HEK293T (cell line): ENCODE data around the gene RNF141.
A peak's percentile ranks its signal among the peaks of the same experiment; 100 is the strongest.

Source experiments
- CTCF ChIA-PET: fragments of 350-600 bp; formaldehyde crosslinking; extraction: SDS; loops from one replicate; lab custom pipeline; 2021; ENCODE audit warnings: antibody characterized with exemption, inconsistent platforms; lab: Yijun Ruan, JAX
- POLR2A ChIA-PET: fragments of 350-600 bp; formaldehyde crosslinking; extraction: SDS; loops from one replicate; lab custom pipeline; 2020; ENCODE audit warnings: antibody characterized with exemption, inconsistent platforms; lab: Yijun Ruan, JAX
- DNase-seq: peaks from one replicate; pipeline ENCODE4 v3.0.0; 2012; ENCODE audit warnings: mixed read lengths; ENCODE audit errors: extremely low spot score
- ARNT ChIP-seq: fragments of 450-650 bp; IDR thresholded peaks from 2 replicates; pipeline ENCODE4 v1.6.1; 2017; ENCODE audit warnings: mild to moderate bottlenecking
- BHLHE40 ChIP-seq: fragments of 450-650 bp; IDR thresholded peaks from 2 replicates; pipeline ENCODE4 v1.6.1; 2016; ENCODE audit warnings: mild to moderate bottlenecking, moderate library complexity, borderline replicate concordance
- CTBP1 ChIP-seq: fragments of 450-650 bp; IDR thresholded peaks from 2 replicates; pipeline ENCODE4 v1.6.1; 2016; ENCODE audit warnings: borderline replicate concordance
- ELF4 ChIP-seq: fragments of 450-650 bp; IDR thresholded peaks from 2 replicates; pipeline ENCODE4 v1.6.1; 2017; ENCODE audit warnings: antibody characterized with exemption
- FOXA1 ChIP-seq: fragments of 450-650 bp; IDR thresholded peaks from 2 replicates; pipeline ENCODE4 v1.6.1; 2016; ENCODE audit warnings: mild to moderate bottlenecking
- FOXK2 ChIP-seq: fragments of 450-650 bp; IDR thresholded peaks from 2 replicates; pipeline ENCODE4 v1.6.1; 2016; ENCODE audit warnings: mild to moderate bottlenecking
- FOXM1 ChIP-seq: fragments of 450-650 bp; IDR thresholded peaks from 2 replicates; pipeline ENCODE4 v1.6.1; 2017; ENCODE audit warnings: mild to moderate bottlenecking, borderline replicate concordance
- HDGF ChIP-seq: fragments of 450-650 bp; IDR thresholded peaks from 2 replicates; pipeline ENCODE4 v1.6.1; 2017; ENCODE audit warnings: antibody characterized with exemption, borderline replicate concordance
- L3MBTL2 ChIP-seq: fragments of 450-650 bp; conservative IDR thresholded peaks from 2 replicates; pipeline ENCODE4 v1.6.1; 2016; ENCODE audit warnings: mild to moderate bottlenecking
- LEF1 ChIP-seq: fragments of 450-650 bp; IDR thresholded peaks from 2 replicates; pipeline ENCODE4 v1.6.1; 2017; ENCODE audit warnings: mild to moderate bottlenecking, borderline replicate concordance
- NFRKB ChIP-seq: fragments of 450-650 bp; IDR thresholded peaks from 2 replicates; pipeline ENCODE4 v1.6.1; 2016; ENCODE audit warnings: mild to moderate bottlenecking, moderate library complexity
- SP1 ChIP-seq: fragments of 450-650 bp; IDR thresholded peaks from 2 replicates; pipeline ENCODE4 v1.6.1; 2017
- SUZ12 ChIP-seq: fragments of 450-650 bp; IDR thresholded peaks from 2 replicates; pipeline ENCODE4 v1.6.1; 2016; ENCODE audit warnings: mild to moderate bottlenecking
- TARDBP ChIP-seq: fragments of 450-650 bp; IDR thresholded peaks from 2 replicates; pipeline ENCODE4 v1.6.1; 2016
- ZNF384 ChIP-seq: fragments of 450-650 bp; IDR thresholded peaks from 2 replicates; pipeline ENCODE4 v1.6.1; 2016
- TF ChIP-seq, protein P1 (sequence below): fragments of 450-650 bp; IDR thresholded peaks from 2 replicates; pipeline ENCODE4 v1.6.1; 2016

Gene RNF141, protein sequence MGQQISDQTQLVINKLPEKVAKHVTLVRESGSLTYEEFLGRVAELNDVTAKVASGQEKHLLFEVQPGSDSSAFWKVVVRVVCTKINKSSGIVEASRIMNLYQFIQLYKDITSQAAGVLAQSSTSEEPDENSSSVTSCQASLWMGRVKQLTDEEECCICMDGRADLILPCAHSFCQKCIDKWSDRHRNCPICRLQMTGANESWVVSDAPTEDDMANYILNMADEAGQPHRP

DNA sequence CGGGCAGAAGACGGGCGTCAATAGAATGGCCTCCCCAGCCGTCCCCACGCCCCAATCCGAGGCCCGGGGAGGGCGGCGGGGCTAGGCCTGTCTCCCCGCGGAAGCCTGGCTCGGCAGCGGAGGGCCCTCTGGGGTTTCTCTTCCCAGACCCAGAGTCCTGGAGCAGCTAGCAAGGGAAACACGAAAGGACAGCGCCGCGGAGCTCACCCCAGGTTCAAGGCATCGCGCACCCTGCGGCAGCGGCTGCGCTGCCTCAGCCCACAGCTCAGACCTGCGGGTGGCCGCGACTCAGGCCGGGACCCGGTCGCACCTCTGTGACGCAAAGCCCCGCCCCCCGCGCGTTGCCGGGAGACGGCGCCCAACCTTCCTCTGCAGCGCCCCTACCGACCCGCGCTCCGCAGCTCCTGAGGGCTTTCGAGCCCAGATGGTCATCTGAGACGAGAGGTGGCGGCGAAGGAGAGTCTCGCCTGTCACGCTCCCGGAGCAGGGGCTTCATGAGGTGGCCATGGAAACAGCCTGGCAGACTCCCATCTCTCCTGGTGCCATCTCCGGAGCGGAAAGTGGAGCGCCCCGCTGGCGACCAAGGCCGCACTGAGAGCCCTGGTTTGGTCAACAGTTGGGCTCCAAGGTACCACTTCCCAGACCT, at the start of gene RNF141:
Gene RNF141, minus strand, starts transcription at position 273 of the 646 bp plus-strand sequence. CDS start 7,029 bp downstream, outside the sequence.
- ChIA-PET CTCF (interaction anchor here (0.5 to 1.8 kb wide), 13 partner anchors 11 to 1105 kb away, joined by 3 to 5 read pairs (median 4); no protein-coding TSS in a partner anchor), POLR2A (interaction anchor here (0.9 to 2.1 kb wide), 13 partner anchors 8 to 212 kb away, joined by 3 to 9 read pairs (median 3); partner anchors contain the start of gene AMPD3)
- TF ChIP-seq HDGF (no peak; the same call in 1 of the 2 replicates), ELF4 (peak; percentile 34; the same call in 1 of the 2 replicates), L3MBTL2 (peak; percentile 58), NFRKB (no peak), BHLHE40 (no peak), LEF1 (peak; percentile 27; the same call in 1 of the 2 replicates)
- peak; percentile 96 for DNase-seq

DNA sequence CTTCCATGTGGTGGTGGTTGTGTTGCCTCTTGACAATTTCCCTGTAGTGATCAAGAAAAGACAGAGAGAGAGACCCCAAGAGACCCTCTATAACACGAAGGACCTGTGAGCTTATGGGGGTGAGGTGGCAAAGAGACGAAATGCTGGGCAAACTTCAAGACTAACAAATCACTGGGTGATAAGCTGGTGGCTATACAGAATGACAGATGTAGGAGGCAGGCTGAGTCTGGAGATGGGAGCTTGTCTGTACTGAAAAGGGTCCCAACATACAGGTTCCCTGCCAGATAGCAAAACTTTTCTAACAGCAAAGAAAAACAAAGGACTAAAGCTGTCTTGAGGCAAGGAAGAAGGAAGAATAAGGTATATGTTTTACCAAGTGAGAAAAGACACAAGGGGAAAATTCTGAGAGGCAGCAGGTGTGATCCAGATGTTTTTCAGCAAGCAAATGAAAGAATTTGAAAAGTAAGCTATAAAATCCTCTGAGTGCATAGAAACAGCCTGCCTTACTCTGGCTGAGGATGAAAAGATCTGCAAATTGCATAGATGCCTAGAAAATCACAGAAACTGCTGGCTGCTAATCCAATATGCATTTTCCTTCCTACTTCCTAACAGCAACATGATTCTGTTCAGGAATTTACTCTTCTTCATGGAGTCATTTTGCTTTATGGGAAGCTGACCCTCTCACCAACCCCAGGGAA, 49.4 kb upstream of the RNF141 start:
- no peak for TF ChIP-seq FOXM1
- no peak for DNase-seq
- ChIA-PET POLR2A (no interaction called here), CTCF (no interaction called here)

DNA sequence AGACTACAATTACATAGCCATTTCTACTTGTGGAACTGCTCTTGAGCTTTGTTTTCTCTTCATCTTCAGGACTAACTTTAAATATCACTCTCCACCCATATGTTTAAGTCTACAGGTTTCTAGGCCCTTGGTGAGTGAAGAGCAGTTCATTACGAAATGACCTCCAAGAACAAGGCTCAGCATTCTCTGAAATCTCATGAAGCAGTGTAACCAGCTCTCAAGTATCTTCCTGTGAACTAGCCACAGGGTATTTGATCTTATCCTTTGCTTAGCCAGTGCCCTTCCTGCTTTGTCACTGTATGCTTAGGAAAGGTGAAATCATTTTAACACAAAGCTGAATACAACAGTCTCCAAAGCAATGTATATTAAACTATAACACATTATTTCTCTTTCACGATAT, 47.9 kb upstream of the RNF141 start:
- DNase-seq, result no peak
- CTCF ChIA-PET, result no interaction called here
- TF ChIP-seq ARNT, result no peak
- no peak for TF ChIP-seq ZNF384
- no peak for TF ChIP-seq ELF4
- TF ChIP-seq HDGF, result no peak
- TF ChIP-seq LEF1, result no peak
- TF ChIP-seq SUZ12, result no peak
- no peak for TF ChIP-seq SP1
- no peak for TF ChIP-seq NFRKB
- POLR2A ChIA-PET, result no interaction called here

DNA sequence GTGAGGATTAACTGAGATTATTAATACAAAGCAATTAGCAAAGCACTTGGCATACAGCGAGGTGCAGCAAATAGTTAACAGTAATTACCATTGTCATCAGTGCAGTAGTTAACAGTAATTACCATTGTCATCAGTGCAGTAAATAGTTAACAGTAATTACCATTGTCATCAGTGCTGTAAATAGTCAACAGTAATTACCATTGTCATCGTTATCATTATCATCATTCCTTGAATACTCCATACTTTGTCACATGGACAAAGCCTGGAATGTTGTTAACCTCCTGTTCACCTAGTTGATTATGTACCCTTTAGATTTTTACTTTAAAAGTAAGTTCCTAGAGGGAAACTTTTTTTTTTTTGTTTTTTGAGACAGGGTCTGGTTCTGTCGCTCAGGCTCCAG, 47.0 kb upstream of the RNF141 start:
- TF ChIP-seq LEF1 (no peak), L3MBTL2 (no peak), FOXA1 (no peak), FOXK2 (no peak), TARDBP (no peak), FOXM1 (no peak), CTBP1 (no peak), HDGF (no peak), ELF4 (no peak), BHLHE40 (no peak), ZNF384 (no peak), NFRKB (no peak), SUZ12 (no peak)
- TF ChIP-seq, protein P1, sequence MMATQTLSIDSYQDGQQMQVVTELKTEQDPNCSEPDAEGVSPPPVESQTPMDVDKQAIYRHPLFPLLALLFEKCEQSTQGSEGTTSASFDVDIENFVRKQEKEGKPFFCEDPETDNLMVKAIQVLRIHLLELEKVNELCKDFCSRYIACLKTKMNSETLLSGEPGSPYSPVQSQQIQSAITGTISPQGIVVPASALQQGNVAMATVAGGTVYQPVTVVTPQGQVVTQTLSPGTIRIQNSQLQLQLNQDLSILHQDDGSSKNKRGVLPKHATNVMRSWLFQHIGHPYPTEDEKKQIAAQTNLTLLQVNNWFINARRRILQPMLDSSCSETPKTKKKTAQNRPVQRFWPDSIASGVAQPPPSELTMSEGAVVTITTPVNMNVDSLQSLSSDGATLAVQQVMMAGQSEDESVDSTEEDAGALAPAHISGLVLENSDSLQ, result no peak
- ChIA-PET POLR2A (interaction anchor here (0.6 kb wide), 1 partner anchor 47 kb away, joined by 3 read pairs; the partner anchor contains the start of gene RNF141), CTCF (no interaction called here)
- no peak for DNase-seq

DNA sequence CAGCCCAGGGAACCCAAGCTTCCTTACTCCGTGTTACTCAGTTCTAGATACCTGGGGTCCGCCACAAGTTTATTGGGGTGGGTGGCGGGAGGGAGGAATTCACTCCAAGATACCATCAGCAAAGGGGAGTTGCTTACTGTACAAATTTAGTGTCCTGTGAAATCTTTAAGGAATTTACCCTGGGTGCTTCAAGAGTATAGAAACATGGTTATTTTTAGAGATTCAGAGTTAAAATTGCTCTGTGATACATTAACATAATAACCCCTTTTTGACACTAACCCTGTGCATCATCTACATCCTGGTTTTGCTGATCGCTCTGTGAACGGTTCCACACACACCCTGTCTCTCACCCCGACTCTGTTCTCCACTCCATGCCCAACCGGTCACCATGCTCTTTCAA, 46.4 kb upstream of the RNF141 start:
- no peak for DNase-seq
- POLR2A ChIA-PET, result no interaction called here
- TF ChIP-seq ELF4 (no peak), L3MBTL2 (no peak), FOXK2 (no peak), SUZ12 (no peak), BHLHE40 (no peak), NFRKB (no peak), FOXA1 (no peak), CTBP1 (no peak), HDGF (no peak), ARNT (no peak), ZNF384 (no peak), LEF1 (no peak), TARDBP (no peak), FOXM1 (no peak), SP1 (no peak)
- TF ChIP-seq, protein P1, result no peak
- CTCF ChIA-PET, result no interaction called here

DNA sequence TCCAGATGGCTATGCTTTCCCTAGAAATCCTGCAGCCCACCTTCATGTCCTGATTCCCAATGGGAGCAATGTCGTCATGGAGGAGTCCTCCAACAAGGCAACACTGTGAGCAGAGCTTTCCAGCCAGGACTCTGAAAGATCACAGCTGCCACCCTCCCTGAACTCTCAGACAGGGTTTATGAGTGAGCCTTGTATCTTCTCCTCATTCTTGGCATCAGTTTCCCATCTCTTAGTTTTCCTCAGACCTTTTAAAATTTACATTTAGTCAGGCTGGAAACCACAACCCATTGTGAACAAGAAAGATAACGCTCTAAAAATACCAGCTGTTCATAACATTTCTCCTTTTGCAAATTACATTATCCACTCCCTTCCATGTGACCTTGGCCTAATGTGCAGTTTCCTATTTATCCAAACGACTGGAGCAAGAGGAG, 43.1 kb upstream of the RNF141 start:
- ChIA-PET POLR2A (no interaction called here), CTCF (no interaction called here)
- DNase-seq, result no peak
- no peak for TF ChIP-seq FOXM1
- TF ChIP-seq ZNF384, result no peak
- TF ChIP-seq FOXA1, result no peak
- no peak for TF ChIP-seq CTBP1
- no peak for TF ChIP-seq ARNT
- no peak for TF ChIP-seq HDGF
- no peak for TF ChIP-seq SUZ12
- TF ChIP-seq L3MBTL2, result no peak
- TF ChIP-seq, protein P1, result no peak
- TF ChIP-seq NFRKB, result no peak
- TF ChIP-seq SP1, result no peak
- TF ChIP-seq FOXK2, result no peak
